ENCODE results near the gene ARIH2. TPM values are rescaled to one million over a fixed set of nuclear protein-coding genes. Genes with fewer than 3 reads are reported as not detected.

Gene ARIH2
- total and polyA plus RNA-seq, 9 of the 15 experiments (the other 6 are each of a cell fraction or from before 2014, with no cell fraction given), result 27.0 to 120 (median 108) TPM

DNA sequence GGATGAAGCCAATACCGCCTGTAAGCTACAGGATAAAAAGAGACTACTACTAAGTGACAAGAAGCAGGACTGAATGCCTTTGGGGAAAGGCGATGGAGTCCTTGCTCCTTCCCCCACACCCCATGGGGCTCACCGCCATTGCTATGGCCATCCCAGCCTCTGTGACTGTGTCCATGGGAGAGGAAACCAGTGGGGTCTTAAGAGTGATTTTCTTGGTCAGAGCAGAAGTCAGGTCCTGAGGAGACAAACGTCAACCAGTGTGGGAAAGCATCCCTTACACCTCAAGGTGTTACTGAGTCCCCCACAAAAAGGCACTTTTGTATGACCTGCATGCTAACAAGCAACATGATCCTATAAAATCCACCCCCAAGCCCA, 109.6 kb downstream of the ARIH2 start:
- FAIRE-seq (no peak), DNase-seq (ENCODE audit: extremely low read depth in 1 of 4, low spot score in 3 of 4) (peak in 1 of 4 experiments; percentile 15), ATAC-seq (0 out of 3 replicates have a peak, but pooled peaks have one; percentile 2)
- Histone ChIP-seq H3K79me2 (ENCODE audit: control insufficient read depth, insufficient read depth, low read length) (peaks cover 62% of the 10 kb centered on the region), H3K4me3 (peak overlapping the region; percentile 74), H3K9ac (ENCODE audit: insufficient read depth in 1 of 2, low read depth in 2 of 2, low read length in 2 of 2) (peak overlapping the region; percentile 93 to 97), H3K27ac (ENCODE audit: extremely low read depth, low read depth, low read length) (peak overlapping the region; percentile 89), H3K4me1 (replicated peaks in 1 of 2; ENCODE audit: control insufficient read depth in 2 of 2, insufficient read depth in 2 of 2, low read length in 2 of 2) (peaks cover 37 to 46% of the 10 kb centered on the region in 2 experiments; a peak in 4 of 5 replicates), H4K20me1 (replicated peaks; ENCODE audit: control insufficient read depth, insufficient read depth, low read length) (peaks cover 12% of the 10 kb centered on the region), H3K4me2 (ENCODE audit: insufficient read depth, low read length) (peak overlapping the region; percentile 100), H3K27me3 (ENCODE audit: control insufficient read depth in 2 of 2, insufficient read depth in 2 of 2, low read length in 2 of 2) (no peaks in the 10 kb centered on the region), H3K9me1 (ENCODE audit: control insufficient read depth, insufficient read depth, low read length) (peaks cover 9% of the 10 kb centered on the region), H3K36me3 (ENCODE audit: control insufficient read depth, insufficient read depth, low read length) (peaks cover 89% of the 10 kb centered on the region), H2AFZ (ENCODE audit: low read depth, low read length) (no peak overlapping the region), H3K9me3 (replicated peaks; ENCODE audit: control insufficient read depth, insufficient read depth, low read depth, low read length) (no peaks in the 10 kb centered on the region)
- BruUV-seq (replicated peaks), result no TSS peak
- 5% methylated on average over 4 of the region's 4 CpGs for WGBS (ENCODE audit: insufficient coverage, low coverage, missing lambda C conversion rate)
- CTCF ChIA-PET (ENCODE audit: low intra/inter-chr PET ratio), result no interaction called here
- POLR2A ChIA-PET, result interaction anchor here (0.6 to 2.3 kb wide), 7 partner anchors 9 to 667 kb away, joined by 3 to 15 read pairs (median 3); partner anchors contain the start of genes CELSR3, DALRD3 and WDR6
- in situ Hi-C loops (cut with MboI) (no loop called here), intact Hi-C loops (cut with micrococcal nuclease) (loop anchor here (2.0 to 10.0 kb wide), 2 partner anchors 67 to 137 kb away; partner anchors contain the start of genes CCDC71 and QRICH1)
- TF ChIP-seq PTRF (tag; IDR thresholded peaks at IDR 0.05), result no peak
- 0 out of 2 replicates have a peak, but pooled peaks have one; percentile 6 for TF ChIP-seq POLR2AphosphoS2 (IDR thresholded peaks at IDR 0.05; ENCODE audit: low read length)

DNA sequence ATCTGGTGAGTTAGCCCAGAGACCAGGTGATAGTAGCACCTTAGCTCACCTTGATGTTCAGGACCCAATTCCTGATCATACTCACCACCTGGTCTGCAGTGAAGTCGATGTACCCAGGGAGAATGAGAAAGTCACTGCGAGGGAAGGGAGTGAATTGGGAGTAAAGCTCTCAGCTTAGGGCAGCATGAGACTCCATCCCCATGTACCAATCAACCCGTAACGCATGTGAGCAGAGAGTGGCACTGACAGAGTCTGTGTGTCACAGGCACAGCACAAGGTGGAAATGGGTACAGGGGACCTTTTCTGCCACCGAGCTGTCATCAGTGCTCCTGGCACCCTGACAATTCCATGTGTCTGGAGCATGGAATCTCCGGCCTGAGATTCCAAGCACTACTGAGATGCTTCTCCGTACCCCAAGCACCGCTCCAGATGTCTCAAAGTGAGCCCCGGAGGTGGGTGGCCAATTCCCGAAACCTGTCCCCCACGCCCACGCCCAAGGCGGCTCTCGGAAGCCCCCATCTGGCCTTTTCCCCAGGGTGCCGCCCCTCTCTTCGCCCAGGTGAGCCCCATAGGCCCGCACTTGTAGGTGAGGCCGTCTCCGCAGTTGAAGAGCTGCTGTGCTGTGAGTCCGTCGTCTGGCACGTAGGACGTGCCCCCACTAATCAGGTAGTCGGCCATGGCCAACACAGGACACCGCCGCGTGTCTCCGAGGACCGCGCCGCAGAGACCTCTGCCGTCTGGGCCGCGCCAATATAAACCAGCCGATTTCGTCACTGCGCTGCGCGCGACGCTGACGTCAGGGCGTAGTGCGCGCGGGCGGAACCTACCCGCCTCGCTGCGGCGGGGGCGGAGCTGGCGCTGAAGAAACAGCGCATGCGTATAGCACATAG, 110.3 kb downstream of the ARIH2 start, which contains the start of gene IMPDH2:
Gene IMPDH2, minus strand, starts transcription at position 726 of the 890 bp plus-strand sequence. Its CDS starts 48 bp downstream, at position 678.
- peaks cover 85% of the 10 kb centered on the region for H3K36me3 ChIP-seq (ENCODE audit: control insufficient read depth, insufficient read depth, low read length)
- TSS peak; percentile 66 for BruUV-seq (replicated peaks)
- peak; percentile 99 for TF ChIP-seq POLR2AphosphoS2 (IDR thresholded peaks at IDR 0.05; ENCODE audit: low read length)
- TF ChIP-seq FOXA3 (CRISPR knock-in tag; conservative IDR thresholded peaks at IDR 0.05 in 1 of 2, IDR thresholded peaks at IDR 0.05 in 1 of 2), result no peak
- peak; percentile 72; the same call in 1 of the 2 replicates for TF ChIP-seq MBD2 (IDR thresholded peaks at IDR 0.05; ENCODE audit: borderline replicate concordance, low read depth)
- no peak for TF ChIP-seq NFRKB (IDR thresholded peaks at IDR 0.05; ENCODE audit: low read depth)
- peak; percentile 28 to 68; a peak in 1 of 4 replicates for TF ChIP-seq FOXK2 (conservative IDR thresholded peaks at IDR 0.05 in 1 of 2, IDR thresholded peaks at IDR 0.05 in 1 of 2; ENCODE audit: low read depth in 2 of 2)
- no peak for TF ChIP-seq BRD9 (IDR thresholded peaks at IDR 0.05; ENCODE audit: low read depth, partially characterized antibody)
- peak; percentile 96; the same call in 1 of the 2 replicates for TF ChIP-seq ERF (CRISPR knock-in tag; IDR thresholded peaks at IDR 0.05)
- TF ChIP-seq GABPA (tag; conservative IDR thresholded peaks at IDR 0.05; ENCODE audit: low read depth), result no peak
- TF ChIP-seq, protein P1, sequence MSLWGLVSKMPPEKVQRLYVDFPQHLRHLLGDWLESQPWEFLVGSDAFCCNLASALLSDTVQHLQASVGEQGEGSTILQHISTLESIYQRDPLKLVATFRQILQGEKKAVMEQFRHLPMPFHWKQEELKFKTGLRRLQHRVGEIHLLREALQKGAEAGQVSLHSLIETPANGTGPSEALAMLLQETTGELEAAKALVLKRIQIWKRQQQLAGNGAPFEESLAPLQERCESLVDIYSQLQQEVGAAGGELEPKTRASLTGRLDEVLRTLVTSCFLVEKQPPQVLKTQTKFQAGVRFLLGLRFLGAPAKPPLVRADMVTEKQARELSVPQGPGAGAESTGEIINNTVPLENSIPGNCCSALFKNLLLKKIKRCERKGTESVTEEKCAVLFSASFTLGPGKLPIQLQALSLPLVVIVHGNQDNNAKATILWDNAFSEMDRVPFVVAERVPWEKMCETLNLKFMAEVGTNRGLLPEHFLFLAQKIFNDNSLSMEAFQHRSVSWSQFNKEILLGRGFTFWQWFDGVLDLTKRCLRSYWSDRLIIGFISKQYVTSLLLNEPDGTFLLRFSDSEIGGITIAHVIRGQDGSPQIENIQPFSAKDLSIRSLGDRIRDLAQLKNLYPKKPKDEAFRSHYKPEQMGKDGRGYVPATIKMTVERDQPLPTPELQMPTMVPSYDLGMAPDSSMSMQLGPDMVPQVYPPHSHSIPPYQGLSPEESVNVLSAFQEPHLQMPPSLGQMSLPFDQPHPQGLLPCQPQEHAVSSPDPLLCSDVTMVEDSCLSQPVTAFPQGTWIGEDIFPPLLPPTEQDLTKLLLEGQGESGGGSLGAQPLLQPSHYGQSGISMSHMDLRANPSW (CRISPR knock-in tag; IDR thresholded peaks at IDR 0.05), result no peak

More for the DNA sequence above, 110.3 kb downstream of the ARIH2 start, which contains the start of gene IMPDH2:
- Histone ChIP-seq H4K20me1 (replicated peaks; ENCODE audit: control insufficient read depth, insufficient read depth, low read length) (peaks cover 12% of the 10 kb centered on the region), H3K4me2 (ENCODE audit: insufficient read depth, low read length) (peak within 1 kb of the TSS; percentile 100), H3K27ac (ENCODE audit: extremely low read depth, low read depth, low read length) (peak within 1 kb of the TSS; percentile 89), H3K79me2 (ENCODE audit: control insufficient read depth, insufficient read depth, low read length) (peaks cover 55% of the 10 kb centered on the region), H3K4me3 (peak within 1 kb of the TSS; percentile 74), H3K9me3 (replicated peaks; ENCODE audit: control insufficient read depth, insufficient read depth, low read depth, low read length) (no peaks in the 10 kb centered on the region), H3K27me3 (ENCODE audit: control insufficient read depth in 2 of 2, insufficient read depth in 2 of 2, low read length in 2 of 2) (no peaks in the 10 kb centered on the region), H3K9ac (ENCODE audit: insufficient read depth in 1 of 2, low read depth in 2 of 2, low read length in 2 of 2) (peak within 1 kb of the TSS; percentile 93 to 97), H3K9me1 (ENCODE audit: control insufficient read depth, insufficient read depth, low read length) (peaks cover 9% of the 10 kb centered on the region), H3K4me1 (replicated peaks in 1 of 2; ENCODE audit: control insufficient read depth in 2 of 2, insufficient read depth in 2 of 2, low read length in 2 of 2) (peaks cover 37 to 42% of the 10 kb centered on the region in 2 experiments; a peak in 4 of 5 replicates), H2AFZ (ENCODE audit: low read depth, low read length) (peak within 1 kb of the TSS; percentile 69; the same call in 1 of the 2 replicates)
- POLR2A ChIA-PET, result interaction anchor here (0.6 to 2.3 kb wide), 22 partner anchors 7 to 366 kb away, joined by 3 to 15 read pairs (median 4); partner anchors contain the start of genes CELSR3, DALRD3, USP4 and WDR6
- DNase-seq (ENCODE audit: extremely low read depth in 1 of 4, low spot score in 3 of 4) (peak; percentile 78 to 95 (median 86)), ATAC-seq (peak; percentile 86), FAIRE-seq (peak; percentile 86)
- intact Hi-C loops (cut with micrococcal nuclease) (loop anchor here (2.0 to 10.0 kb wide), 2 partner anchors 66 to 136 kb away; partner anchors contain the start of genes CCDC71 and QRICH1), in situ Hi-C loops (cut with MboI) (no loop called here)
- WGBS (ENCODE audit: insufficient coverage, low coverage, missing lambda C conversion rate), result under 1% methylated on average over 22 of the region's 55 CpGs
- CTCF ChIA-PET (ENCODE audit: low intra/inter-chr PET ratio), result interaction anchor here (1.2 kb wide), 1 partner anchor 41 kb away, joined by 3 read pairs; no protein-coding TSS in a partner anchor
